ENCODE data around the gene LILRB4.

DNA sequence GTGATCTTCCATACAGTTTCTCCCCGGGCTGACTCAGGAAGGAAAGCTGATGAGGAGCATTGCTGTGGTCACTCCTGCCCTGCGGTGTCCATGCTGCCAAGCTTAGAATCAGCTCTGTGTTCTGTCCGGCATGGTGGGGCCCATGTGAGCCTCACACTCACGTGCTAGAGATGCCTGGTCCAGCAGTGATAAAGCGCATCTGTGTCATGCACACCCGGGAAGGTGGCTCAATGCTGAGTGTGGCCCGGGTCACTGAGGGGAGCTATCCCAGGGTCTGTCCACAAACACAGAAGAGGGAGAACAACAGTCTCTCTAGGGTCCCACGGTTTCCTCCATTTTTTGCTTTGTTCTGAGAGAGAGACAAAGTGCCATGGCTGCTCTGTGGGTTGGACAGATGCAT lies 36.0 kb upstream of the LILRB4 start:
- TF ChIP-seq EP300 (IDR thresholded peaks at IDR 0.05) (no peak), POLR2AphosphoS5 (IDR thresholded peaks at IDR 0.05) (no peak), POLR2A (IDR thresholded peaks at IDR 0.05) (no peak)
- TF ChIP-seq, protein P1, sequence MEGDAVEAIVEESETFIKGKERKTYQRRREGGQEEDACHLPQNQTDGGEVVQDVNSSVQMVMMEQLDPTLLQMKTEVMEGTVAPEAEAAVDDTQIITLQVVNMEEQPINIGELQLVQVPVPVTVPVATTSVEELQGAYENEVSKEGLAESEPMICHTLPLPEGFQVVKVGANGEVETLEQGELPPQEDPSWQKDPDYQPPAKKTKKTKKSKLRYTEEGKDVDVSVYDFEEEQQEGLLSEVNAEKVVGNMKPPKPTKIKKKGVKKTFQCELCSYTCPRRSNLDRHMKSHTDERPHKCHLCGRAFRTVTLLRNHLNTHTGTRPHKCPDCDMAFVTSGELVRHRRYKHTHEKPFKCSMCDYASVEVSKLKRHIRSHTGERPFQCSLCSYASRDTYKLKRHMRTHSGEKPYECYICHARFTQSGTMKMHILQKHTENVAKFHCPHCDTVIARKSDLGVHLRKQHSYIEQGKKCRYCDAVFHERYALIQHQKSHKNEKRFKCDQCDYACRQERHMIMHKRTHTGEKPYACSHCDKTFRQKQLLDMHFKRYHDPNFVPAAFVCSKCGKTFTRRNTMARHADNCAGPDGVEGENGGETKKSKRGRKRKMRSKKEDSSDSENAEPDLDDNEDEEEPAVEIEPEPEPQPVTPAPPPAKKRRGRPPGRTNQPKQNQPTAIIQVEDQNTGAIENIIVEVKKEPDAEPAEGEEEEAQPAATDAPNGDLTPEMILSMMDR (IDR thresholded peaks at IDR 0.05), result no peak

Data from suprapubic skin (tissue), 4 donors.